Hepatocyte (in vitro differentiated cells): ENCODE measurements around the gene MRPL24.

Experiments
- EZH2 ChIP-seq: fragments of 200-600 bp; sonication (generic); IDR thresholded peaks from 2 replicates; pipeline ENCODE4 v1.6.1; 2016; ENCODE audit warnings: antibody characterized with exemption, mild to moderate bottlenecking, borderline replicate concordance
- TF ChIP-seq, protein P1 (sequence below): fragments of 200-600 bp; sonication (generic); IDR thresholded peaks from 2 replicates; pipeline ENCODE4 v1.5.1; 2016; ENCODE audit warnings: antibody characterized with exemption, mild to moderate bottlenecking; ENCODE audit not compliant: poor library complexity

DNA sequence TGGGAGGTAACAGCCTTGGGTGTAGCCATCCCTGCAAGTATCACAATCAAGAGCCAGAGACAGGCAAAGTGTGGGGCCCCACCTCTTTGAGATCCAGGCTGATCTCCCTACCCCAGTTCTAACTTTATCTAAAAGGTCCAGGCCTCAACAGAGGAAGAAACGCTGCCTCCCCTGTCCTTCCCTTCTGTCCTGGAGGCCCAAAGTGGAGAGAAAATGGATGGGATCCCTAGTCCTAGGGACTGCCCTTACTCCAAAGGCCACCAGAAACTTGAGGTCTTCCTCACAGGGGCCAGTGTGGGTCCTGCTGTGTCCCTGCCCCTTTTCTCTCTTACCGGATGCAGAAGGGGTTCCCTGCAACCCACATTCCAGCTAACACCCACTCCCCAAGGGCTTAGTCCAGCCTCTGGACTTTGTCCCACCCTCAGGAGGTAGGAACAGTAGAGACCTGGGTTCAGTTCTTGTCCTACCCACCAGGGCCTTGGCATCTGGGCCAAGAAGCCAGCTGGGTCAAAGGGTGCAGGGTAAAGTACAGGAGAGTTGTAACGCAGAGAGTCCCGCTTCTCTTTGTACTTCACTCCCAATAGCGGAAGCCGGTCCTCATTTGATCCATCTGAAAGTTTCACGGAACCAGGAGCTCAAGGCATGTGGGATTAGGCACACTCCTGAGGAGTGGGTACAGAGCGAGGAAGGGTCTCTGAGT is 8.7 kb upstream of the MRPL24 start:
- TF ChIP-seq, protein P1, sequence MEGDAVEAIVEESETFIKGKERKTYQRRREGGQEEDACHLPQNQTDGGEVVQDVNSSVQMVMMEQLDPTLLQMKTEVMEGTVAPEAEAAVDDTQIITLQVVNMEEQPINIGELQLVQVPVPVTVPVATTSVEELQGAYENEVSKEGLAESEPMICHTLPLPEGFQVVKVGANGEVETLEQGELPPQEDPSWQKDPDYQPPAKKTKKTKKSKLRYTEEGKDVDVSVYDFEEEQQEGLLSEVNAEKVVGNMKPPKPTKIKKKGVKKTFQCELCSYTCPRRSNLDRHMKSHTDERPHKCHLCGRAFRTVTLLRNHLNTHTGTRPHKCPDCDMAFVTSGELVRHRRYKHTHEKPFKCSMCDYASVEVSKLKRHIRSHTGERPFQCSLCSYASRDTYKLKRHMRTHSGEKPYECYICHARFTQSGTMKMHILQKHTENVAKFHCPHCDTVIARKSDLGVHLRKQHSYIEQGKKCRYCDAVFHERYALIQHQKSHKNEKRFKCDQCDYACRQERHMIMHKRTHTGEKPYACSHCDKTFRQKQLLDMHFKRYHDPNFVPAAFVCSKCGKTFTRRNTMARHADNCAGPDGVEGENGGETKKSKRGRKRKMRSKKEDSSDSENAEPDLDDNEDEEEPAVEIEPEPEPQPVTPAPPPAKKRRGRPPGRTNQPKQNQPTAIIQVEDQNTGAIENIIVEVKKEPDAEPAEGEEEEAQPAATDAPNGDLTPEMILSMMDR = no peak
- no peak for TF ChIP-seq EZH2
